Right lobe of liver (tissue), 6 donors: ENCODE results near the gene YIPF4. TPM values are rescaled to one million over a fixed set of nuclear protein-coding genes. Genes with fewer than 3 reads are reported as not detected.

Source experiments
- ATAC-seq, 4 donors: fragments of 200-7000 bp; cut with Tn5 transposase; one replicate each; pipeline ENCODE4 v1.9.1; 2020; ENCODE audit warnings: mild to moderate bottlenecking in 4 of 4, moderate library complexity in 4 of 4
- DNase-seq, 3 donors: peaks; one replicate each; pipeline ENCODE4 v3.0.0-alpha.2; 2020
- H3K27ac ChIP-seq, 3 donors: fragments of 200-600 bp; one replicate each; pipeline ENCODE4 v1.8.0; 2022
- H3K27me3 ChIP-seq, 2 donors: fragments of 200-600 bp; one replicate each; pipeline ENCODE4 v1.8.0; 2022
- H3K36me3 ChIP-seq, 4 donors: fragments of 200-600 bp; sonication (generic) in 1 of 4; one replicate each; pipeline versions ENCODE4 v1.5.1 to v1.8.0; 2017 to 2022; ENCODE audit warnings: control low read depth in 1 of 4
- H3K4me1 ChIP-seq, 4 donors: fragments of 200-600 bp; sonication (generic) in 1 of 4; one replicate each; pipeline versions ENCODE4 v1.5.1 to v1.8.0; 2017 to 2022; ENCODE audit warnings: control low read depth in 1 of 4
- H3K4me3 ChIP-seq, 3 donors: fragments of 200-600 bp; one replicate each; pipeline ENCODE4 v1.8.0; 2022
- H3K9me3 ChIP-seq, 4 donors: fragments of 200-600 bp; sonication (generic) in 1 of 4; one replicate each; pipeline versions ENCODE4 v1.5.1 to v1.8.0; 2017 to 2022; ENCODE audit warnings: control low read depth in 1 of 4
- CTCF ChIP-seq, 4 donors: fragments of 200-600 bp in 3 of 4; fragments of 450-650 bp in 1 of 4; IDR thresholded peaks; one replicate each; pipeline versions ENCODE4 v1.5.1 to v1.8.0; 2016 to 2022; ENCODE audit warnings: antibody characterized with exemption in 4 of 4, mild to moderate bottlenecking in 2 of 4
- POLR2A ChIP-seq: fragments of 450-650 bp; IDR thresholded peaks from one replicate; pipeline ENCODE4 v1.6.1; 2017; ENCODE audit warnings: antibody characterized with exemption, mild to moderate bottlenecking
- WGBS: methylation state at CpG from one replicate; pipeline ENCODE4 v1.1.6; 2018; ENCODE audit warnings: low coverage, low lambda C conversion rate; ENCODE audit not compliant: insufficient coverage; ENCODE audit errors: missing lambda C conversion rate; 5-methylcytosine and 5-hydroxymethylcytosine counted together
- intact Hi-C, 2 donors: fragments of 100-400 bp; cut with DNase I; formaldehyde crosslinking; loops; one replicate each; pipeline versions ENCODE4 v1.11.2 to v1.14.1; 2022
- total RNA-seq, 6 experiments: library from RNA; depleted of rRNA in 2 of 6; stranded (reverse); fragments of >200 nt in 2 of 6; fragmentation: NEBNext Ultra II Directional in 3 of 6; extraction: Animal tissue kit (Norgen Biotek cat#: 25700) in 3 of 6; gene quantifications; one replicate each; pipeline versions ENCODE4 v1.1.0 to v1.2.4, GENCODE V29; 2016 to 2023
- donor health status: DM: no; HTN: yes; CAD: no.
- donor health status: DM: no; HTN: no; CAD: no.
- donor health status: DM: no; HTN: no; CAD: no.
- donor health status: DM: no; HTN: yes; CAD: no.
- donor health status: DM: no; HTN: yes; CAD: no.

Gene YIPF4
- total RNA-seq, 6 experiments from 2014 or later, result 8.8 to 49.3 (median 29.9) TPM

- WGBS, result 67% methylated on average over 3 of the region's 3 CpGs
- Histone ChIP-seq H3K36me3 (no peaks in the 10 kb centered on the region), H3K4me3 (no peak overlapping the region), H3K27me3 (no peaks in the 10 kb centered on the region), H3K27ac (no peak overlapping the region), H3K9me3 (no peaks in the 10 kb centered on the region), H3K4me1 (no peaks in the 10 kb centered on the region)
- DNase-seq (no peak), ATAC-seq (peak; percentile 59 to 69 (median 62))
- intact Hi-C loops, result no loop called here
- TF ChIP-seq CTCF (IDR thresholded peaks at IDR 0.05) (no peak), POLR2A (no peak)
Observed at GRCh38 chr2:32262105-32262504, 15.6 kb upstream of the YIPF4 start.

GRCh38 chr2:32264422-32265105, 13.1 kb upstream of the YIPF4 start, which contains the start of gene NLRC4:
Gene NLRC4, minus strand, starts transcription at chr2:32264886. Its CDS starts 8,111 bp downstream, at chr2:32256775.
- TF ChIP-seq POLR2A (peak; percentile 25), CTCF (IDR thresholded peaks at IDR 0.05) (no peak)
- ATAC-seq, result peak; percentile 59 to 78 (median 74)

GRCh38 chr2:32271063-32271462, 6.6 kb upstream of the YIPF4 start:
- intact Hi-C loops, result no loop called here
- H3K9me3 ChIP-seq, result no peaks in the 10 kb centered on the region
- ATAC-seq (no peak), DNase-seq (no peak)
- 52% methylated on average over 2 of the region's 2 CpGs for WGBS
- H3K4me3 ChIP-seq, result no peak overlapping the region
- TF ChIP-seq CTCF (IDR thresholded peaks at IDR 0.05) (no peak), POLR2A (no peak)
- no peaks in the 10 kb centered on the region for H3K36me3 ChIP-seq
- H3K4me1 ChIP-seq, result no peaks in the 10 kb centered on the region
- no peaks in the 10 kb centered on the region for H3K27me3 ChIP-seq
- no peak overlapping the region for H3K27ac ChIP-seq

More at GRCh38 chr2:32264422-32265105, 13.1 kb upstream of the YIPF4 start, which contains the start of gene NLRC4:
- peak within 1 kb of the TSS in 2 of 3 donors; percentile 40 to 54 for H3K27ac ChIP-seq
- no peak within 1 kb of the TSS for H3K4me3 ChIP-seq
- intact Hi-C loops, result no loop called here
- WGBS, result 56% methylated on average over 5 of the region's 7 CpGs
- H3K27me3 ChIP-seq, result no peaks in the 10 kb centered on the region
- H3K4me1 ChIP-seq, result no peaks in the 10 kb centered on the region
- H3K36me3 ChIP-seq, result no peaks in the 10 kb centered on the region
- no peak for DNase-seq
- H3K9me3 ChIP-seq, result no peaks in the 10 kb centered on the region

GRCh38 chr2:32272279-32272678, 5.4 kb upstream of the YIPF4 start:
- H3K9me3 ChIP-seq, result no peaks in the 10 kb centered on the region
- H3K36me3 ChIP-seq, result no peaks in the 10 kb centered on the region
- intact Hi-C loops, result no loop called here
- 41% methylated on average over 3 of the region's 3 CpGs for WGBS
- no peak for ATAC-seq
- no peaks in the 10 kb centered on the region for H3K4me1 ChIP-seq
- DNase-seq, result no peak
- no peaks in the 10 kb centered on the region for H3K27me3 ChIP-seq
- no peak overlapping the region for H3K4me3 ChIP-seq
- H3K27ac ChIP-seq, result no peak overlapping the region
- TF ChIP-seq POLR2A, result no peak
- no peak for TF ChIP-seq CTCF (IDR thresholded peaks at IDR 0.05)
